LNCAP (cell line): Measurements from ENCODE around the gene EML6.

ENCODE experiments used
- TF ChIP-seq, protein P1 (sequence below): fragments of 450-650 bp; IDR thresholded peaks from 2 replicates; pipeline ENCODE4 v1.5.1; 2017; ENCODE audit warnings: mild to moderate bottlenecking

Gene EML6

DNA sequence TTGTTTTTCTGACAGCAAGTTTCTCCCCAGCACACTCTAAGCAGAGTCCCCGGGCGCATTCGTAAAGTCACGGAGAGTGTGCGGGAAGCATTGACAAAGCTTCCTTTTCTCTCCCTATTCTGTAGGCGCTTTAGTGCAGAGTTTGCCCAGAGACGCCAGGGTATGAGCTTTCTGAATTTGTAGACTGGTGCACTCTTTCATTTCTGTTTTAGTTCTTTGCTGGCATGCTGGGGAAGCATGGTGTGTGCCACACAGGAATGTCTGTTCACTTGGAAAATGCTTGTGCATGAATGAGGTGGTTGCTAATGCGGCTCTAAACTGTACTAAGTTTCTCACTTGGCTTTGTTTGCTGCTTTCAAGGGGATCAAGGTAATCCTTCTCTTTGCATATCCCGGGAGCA is 224.2 kb downstream of the EML6 start:
- TF ChIP-seq, protein P1, sequence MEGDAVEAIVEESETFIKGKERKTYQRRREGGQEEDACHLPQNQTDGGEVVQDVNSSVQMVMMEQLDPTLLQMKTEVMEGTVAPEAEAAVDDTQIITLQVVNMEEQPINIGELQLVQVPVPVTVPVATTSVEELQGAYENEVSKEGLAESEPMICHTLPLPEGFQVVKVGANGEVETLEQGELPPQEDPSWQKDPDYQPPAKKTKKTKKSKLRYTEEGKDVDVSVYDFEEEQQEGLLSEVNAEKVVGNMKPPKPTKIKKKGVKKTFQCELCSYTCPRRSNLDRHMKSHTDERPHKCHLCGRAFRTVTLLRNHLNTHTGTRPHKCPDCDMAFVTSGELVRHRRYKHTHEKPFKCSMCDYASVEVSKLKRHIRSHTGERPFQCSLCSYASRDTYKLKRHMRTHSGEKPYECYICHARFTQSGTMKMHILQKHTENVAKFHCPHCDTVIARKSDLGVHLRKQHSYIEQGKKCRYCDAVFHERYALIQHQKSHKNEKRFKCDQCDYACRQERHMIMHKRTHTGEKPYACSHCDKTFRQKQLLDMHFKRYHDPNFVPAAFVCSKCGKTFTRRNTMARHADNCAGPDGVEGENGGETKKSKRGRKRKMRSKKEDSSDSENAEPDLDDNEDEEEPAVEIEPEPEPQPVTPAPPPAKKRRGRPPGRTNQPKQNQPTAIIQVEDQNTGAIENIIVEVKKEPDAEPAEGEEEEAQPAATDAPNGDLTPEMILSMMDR, result no peak

DNA sequence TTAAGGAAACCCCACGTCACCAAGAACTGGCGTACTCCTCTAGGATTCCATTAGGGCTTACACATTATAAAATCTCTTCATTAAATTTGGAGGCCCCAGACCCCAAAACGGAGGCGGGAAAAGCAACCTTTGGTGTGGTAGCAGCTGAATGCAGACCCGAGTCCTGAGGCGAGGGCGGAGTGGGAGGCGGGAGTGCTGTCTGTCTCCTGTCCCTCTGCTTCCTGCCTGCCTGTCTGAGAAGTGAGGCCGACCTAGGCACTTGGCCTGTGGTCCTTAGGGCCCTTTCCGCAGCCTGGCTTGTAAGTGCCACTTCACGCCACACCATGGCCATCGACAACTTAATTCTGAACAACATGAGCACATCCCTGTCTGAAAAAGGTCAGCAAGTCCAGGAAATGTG is 224.7 kb downstream of the EML6 start:
- TF ChIP-seq, protein P1, result no peak

DNA sequence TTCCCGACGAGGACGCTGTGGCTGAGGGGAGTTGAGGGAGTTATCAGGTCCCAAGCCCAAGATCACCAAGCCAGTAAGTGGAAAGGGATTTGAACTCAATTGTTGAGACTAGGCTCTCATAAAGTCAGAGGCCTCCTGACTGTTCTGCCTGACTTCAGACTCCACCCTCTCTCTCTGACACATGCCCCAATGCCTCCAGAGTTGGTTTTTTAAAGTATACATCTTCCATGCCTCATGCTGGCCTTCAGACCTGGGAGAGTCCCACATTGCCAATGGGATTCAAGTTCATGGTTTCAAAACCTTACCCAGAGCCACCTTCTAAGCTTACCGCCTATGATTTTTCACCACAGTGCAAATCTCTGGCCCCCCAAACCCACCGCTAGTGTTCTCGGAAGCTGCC is 226.0 kb downstream of the EML6 start:
- TF ChIP-seq, protein P1, result no peak

DNA sequence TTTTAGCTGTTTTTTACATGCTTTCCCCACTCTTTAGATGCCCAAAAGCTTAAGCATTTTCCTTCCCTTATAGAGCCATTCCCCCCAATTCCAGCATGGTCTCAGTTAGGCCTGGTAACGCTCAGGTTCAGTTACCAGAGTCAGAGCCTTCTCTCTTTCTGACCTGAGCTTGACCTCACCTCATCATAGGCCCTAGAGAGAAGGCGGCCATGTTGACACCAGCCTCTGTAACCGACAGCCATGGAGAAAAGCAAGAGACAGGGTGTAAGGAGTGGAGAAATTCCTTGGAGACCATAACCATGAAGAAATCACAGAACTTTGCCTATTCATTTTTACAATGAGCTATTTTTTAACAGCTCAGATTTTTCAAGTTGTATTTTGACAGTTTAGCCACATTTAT is 227.3 kb downstream of the EML6 start:
- TF ChIP-seq, protein P1, result no peak

DNA sequence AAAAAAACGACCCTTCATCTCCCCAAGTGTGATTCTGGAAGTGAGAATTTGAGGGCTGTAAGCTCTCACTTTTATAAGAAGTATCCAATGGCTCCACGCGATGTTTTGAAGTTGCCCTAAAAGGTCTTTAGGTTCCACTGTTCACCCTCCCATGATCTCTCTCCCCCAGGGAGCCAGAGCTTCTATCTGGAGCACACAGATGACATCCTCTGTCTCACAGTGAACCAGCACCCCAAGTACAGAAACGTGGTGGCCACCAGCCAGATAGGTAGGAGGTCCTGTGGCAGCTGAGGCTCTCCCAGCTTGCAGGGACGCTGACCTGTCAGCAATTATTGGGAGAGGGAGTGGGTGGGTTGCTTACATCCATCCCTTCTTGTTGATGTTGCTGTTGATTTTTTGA is 229.0 kb downstream of the EML6 start:
- TF ChIP-seq, protein P1, result no peak

DNA sequence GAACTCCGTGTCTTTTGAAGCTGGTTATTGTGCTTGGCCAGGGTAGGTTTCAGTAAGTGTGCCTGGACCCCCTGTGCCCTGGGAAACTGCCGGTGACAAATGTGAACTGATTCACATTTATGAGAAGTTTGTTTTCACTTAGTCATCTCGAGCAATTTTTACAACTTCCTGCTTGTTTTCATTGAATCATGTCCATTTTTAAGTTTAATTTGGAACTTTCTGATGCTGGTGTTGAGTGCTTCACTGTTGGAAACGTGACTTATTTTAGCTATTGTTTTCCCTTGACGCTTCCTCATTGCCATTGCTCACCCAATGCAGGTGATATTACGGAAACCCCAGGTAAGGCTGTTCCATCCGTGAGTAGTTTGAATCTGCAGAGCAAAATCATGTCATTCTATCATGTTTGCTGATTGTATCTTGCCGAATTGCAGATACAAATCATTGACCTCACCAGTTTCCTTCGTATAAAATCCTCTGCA is 229.6 kb downstream of the EML6 start:
- TF ChIP-seq, protein P1, result no peak

DNA sequence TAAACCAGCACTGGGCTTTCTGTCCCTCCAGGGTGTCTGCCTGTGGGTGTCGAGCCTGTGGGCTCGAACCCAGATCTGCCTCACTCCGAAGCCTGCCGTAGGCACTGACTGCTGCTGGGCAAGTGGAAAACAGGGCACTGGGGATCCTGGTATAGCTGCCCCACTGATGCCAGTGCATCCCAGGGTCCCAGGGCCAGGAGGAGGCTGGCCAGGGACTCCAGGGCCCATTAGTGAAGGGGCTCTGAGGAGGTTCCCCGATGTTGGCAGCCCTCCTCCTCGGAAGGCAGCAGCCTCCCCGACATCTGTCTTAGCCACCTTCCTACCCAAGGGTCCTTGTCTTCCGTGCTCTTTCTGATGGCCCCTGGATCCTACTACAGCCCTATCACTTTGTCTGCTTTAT is 230.7 kb downstream of the EML6 start:
- TF ChIP-seq, protein P1, result no peak

DNA sequence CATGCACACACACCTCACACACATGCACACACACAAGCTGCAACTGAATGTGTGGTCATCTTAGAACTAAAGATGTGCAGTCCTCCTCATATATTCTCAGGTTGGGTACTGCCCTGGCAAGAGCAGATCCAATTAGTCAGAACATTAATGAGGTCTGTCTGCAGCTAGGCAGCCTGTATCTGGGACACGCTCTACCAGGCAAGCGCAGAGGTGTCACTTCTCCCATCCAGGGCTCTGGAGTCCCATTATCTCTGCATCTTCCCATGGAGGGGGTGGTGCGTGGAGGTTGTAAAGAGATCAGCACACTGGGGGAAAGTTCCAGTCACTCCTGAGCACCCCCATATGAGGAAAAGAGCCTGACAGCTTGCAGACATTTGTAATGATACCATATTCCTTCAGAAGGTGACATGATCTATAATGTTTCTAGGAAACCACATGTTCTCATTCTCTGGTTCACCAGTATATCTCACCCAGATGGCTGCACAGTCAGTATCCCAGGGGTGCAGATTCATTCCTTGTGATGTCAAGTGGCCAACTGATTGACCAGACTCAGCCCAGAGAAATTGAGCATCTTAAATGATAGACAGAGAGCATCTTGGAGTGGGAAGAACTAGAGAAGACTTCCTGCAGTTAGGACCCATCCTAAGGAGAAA is 231.4 kb downstream of the EML6 start:
- TF ChIP-seq, protein P1, result no peak
